K562 (cell line): ENCODE measurements around the gene DHRS13. TPM values are rescaled to one million over a fixed set of nuclear protein-coding genes. Genes with fewer than 3 reads are reported as not detected.
A peak's percentile ranks its signal among the peaks of the same experiment; 100 is the strongest.

ENCODE experiments used
- BCOR ChIP-seq: fragments of 450-650 bp; IDR thresholded peaks from 2 replicates; pipeline ENCODE4 v1.6.1; 2016
- BMI1 ChIP-seq: fragments of 150-350 bp; IDR thresholded peaks from 2 replicates; pipeline ENCODE4 v1.6.1; 2014; ENCODE audit warnings: low read length
- CBFA2T3 ChIP-seq: fragments of 450-650 bp; IDR thresholded peaks from 2 replicates; pipeline ENCODE4 v1.6.1; 2017
- CBX5 ChIP-seq: IDR thresholded peaks from 2 replicates; pipeline ENCODE4 v1.6.1; 2014; ENCODE audit warnings: low read depth, borderline replicate concordance
- CCNT2 ChIP-seq: IDR thresholded peaks from 2 replicates; pipeline ENCODE4 v1.6.1; 2011; ENCODE audit warnings: borderline replicate concordance, low read depth, mild to moderate bottlenecking, moderate library complexity, mixed read lengths, low read length; ENCODE audit not compliant: insufficient read length; ENCODE audit errors: extremely low read depth
- DDX20 ChIP-seq: fragments of 450-650 bp; IDR thresholded peaks from 2 replicates; pipeline ENCODE4 v1.6.1; 2016; ENCODE audit warnings: missing genetic modification characterization, low read depth, mild to moderate bottlenecking, missing compliant biosample characterization, moderate library complexity
- ELF1 ChIP-seq: fragments of 200-800 bp; sonication (Bioruptor generic); IDR thresholded peaks from 2 replicates; pipeline ENCODE4 v1.6.1; 2016; ENCODE audit warnings: missing genetic modification characterization, missing compliant biosample characterization
- FOSL1 ChIP-seq: fragments of 200-800 bp; sonication (Bioruptor generic); conservative IDR thresholded peaks from 2 replicates; pipeline ENCODE4 v1.6.1; 2016; ENCODE audit warnings: missing genetic modification characterization, missing compliant biosample characterization
- GTF2E2 ChIP-seq: fragments of 200-800 bp; sonication (Bioruptor generic); IDR thresholded peaks from 2 replicates; pipeline ENCODE4 v1.6.1; 2016; ENCODE audit warnings: missing genetic modification characterization, missing compliant biosample characterization
- MEF2A ChIP-seq: IDR thresholded peaks from 2 replicates; pipeline ENCODE4 v1.6.1; 2011; ENCODE audit warnings: low read depth, mild to moderate bottlenecking, low read length, moderate library complexity; ENCODE audit not compliant: control insufficient read depth
- NCOA6 ChIP-seq: fragments of 450-650 bp; IDR thresholded peaks from 2 replicates; pipeline ENCODE4 v1.6.1; 2017; ENCODE audit warnings: mild to moderate bottlenecking
- POLR2A ChIP-seq: fragments of 450-650 bp; conservative IDR thresholded peaks from 2 replicates; pipeline ENCODE4 v1.6.1; 2016
- SP2 ChIP-seq: IDR thresholded peaks from 2 replicates; pipeline ENCODE4 v1.6.1; 2011; ENCODE audit warnings: mild to moderate bottlenecking, low read depth, low read length, moderate library complexity; ENCODE audit not compliant: poor library complexity, severe bottlenecking; ENCODE audit errors: extremely low read depth
- U2AF1 ChIP-seq: fragments of 200-400 bp; formaldehyde crosslinking; optimal IDR thresholded peaks from 2 replicates; pipeline ENCODE3; 2017; ENCODE audit warnings: mild to moderate bottlenecking, low read depth, low read length, moderate library complexity
- ZBED1 ChIP-seq: IDR thresholded peaks from 2 replicates; pipeline ENCODE4 v1.6.1; 2014
- ZC3H4 ChIP-seq: sonication (generic); formaldehyde crosslinking; IDR thresholded peaks from 2 replicates; pipeline ENCODE4 v1.9.0; 2021; ENCODE audit warnings: missing genetic modification reagents, borderline replicate concordance
- ZEB2 ChIP-seq: fragments of 450-650 bp; IDR thresholded peaks from 2 replicates; pipeline ENCODE4 v1.6.1; 2016
- ZFX ChIP-seq: sonication (generic); formaldehyde crosslinking; IDR thresholded peaks from 2 replicates; pipeline ENCODE4 v1.8.0; 2022; ENCODE audit warnings: mild to moderate bottlenecking, missing genetic modification reagents, moderate library complexity
- ZNF184 ChIP-seq: sonication (generic); formaldehyde crosslinking; IDR thresholded peaks from 2 replicates; pipeline ENCODE4 v1.5.0; 2020; ENCODE audit warnings: missing genetic modification reagents
- polyA plus RNA-seq, 8 experiments: library from polyadenylated mRNA; depleted of rRNA in 4 of 8; stranded (reverse) in 5 of 8; unstranded in 3 of 8; fragments of >200 nt; fragmentation: Nextera tagmentation in 2 of 8; fragmentation: Illumina TruSeq in 1 of 8; extraction: Ambion mirVana in 2 of 8; extraction: Trizol in 1 of 8; gene quantifications; 2 replicates each; pipeline versions ENCODE4 v1.2.1 to v1.2.3, GENCODE V29; 2011 to 2014; ENCODE audit warnings: inconsistent platforms in 1 of 8, missing spikeins in 1 of 8
- total RNA-seq, 7 experiments: library from RNA; depleted of rRNA in 6 of 7; stranded (reverse); fragments of >200 nt in 6 of 7; fragmentation: Illumina TruSeq in 2 of 7; extraction: Trizol in 2 of 7; gene quantifications; 2 replicates each; pipeline versions ENCODE4 v1.2.1 to v1.2.3, GENCODE V29; 2011 to 2021; ENCODE audit warnings: low replicate concordance in 1 of 7
- TF ChIP-seq, protein P1 (sequence below): fragments of 200-800 bp; sonication (Bioruptor generic); IDR thresholded peaks from 2 replicates; pipeline ENCODE4 v1.6.1; 2017; ENCODE audit warnings: missing genetic modification characterization, missing compliant biosample characterization
- TF ChIP-seq, protein P2 (sequence below): sonication (generic); formaldehyde crosslinking; IDR thresholded peaks from 2 replicates; pipeline ENCODE4 v1.8.1; 2022; ENCODE audit warnings: missing genetic modification reagents
- TF ChIP-seq, protein P3 (sequence below): sonication (generic); formaldehyde crosslinking; IDR thresholded peaks from 2 replicates; pipeline ENCODE4 v1.8.1; 2023; ENCODE audit warnings: mild to moderate bottlenecking, missing genetic modification reagents
- TF ChIP-seq, protein P4 (sequence below): sonication (generic); formaldehyde crosslinking; IDR thresholded peaks from 2 replicates; pipeline ENCODE4 v1.8.0; 2022; ENCODE audit warnings: mild to moderate bottlenecking, missing genetic modification reagents
- TF ChIP-seq, protein P5 (sequence below), 2 experiments: IDR thresholded peaks; 2 replicates each; pipeline ENCODE4 v1.6.1; 2012; ENCODE audit warnings: improper control_type of control experiment in 2 of 2, low read depth in 2 of 2, low read length in 2 of 2, borderline replicate concordance in 1 of 2

The DHRS13 gene
- total and polyA plus RNA-seq, 9 of the 15 experiments (the other 6 are each of a cell fraction or from before 2014, with no cell fraction given), result 0.32 to 52.3 (median 34.3) TPM; not detected in 1

DNA sequence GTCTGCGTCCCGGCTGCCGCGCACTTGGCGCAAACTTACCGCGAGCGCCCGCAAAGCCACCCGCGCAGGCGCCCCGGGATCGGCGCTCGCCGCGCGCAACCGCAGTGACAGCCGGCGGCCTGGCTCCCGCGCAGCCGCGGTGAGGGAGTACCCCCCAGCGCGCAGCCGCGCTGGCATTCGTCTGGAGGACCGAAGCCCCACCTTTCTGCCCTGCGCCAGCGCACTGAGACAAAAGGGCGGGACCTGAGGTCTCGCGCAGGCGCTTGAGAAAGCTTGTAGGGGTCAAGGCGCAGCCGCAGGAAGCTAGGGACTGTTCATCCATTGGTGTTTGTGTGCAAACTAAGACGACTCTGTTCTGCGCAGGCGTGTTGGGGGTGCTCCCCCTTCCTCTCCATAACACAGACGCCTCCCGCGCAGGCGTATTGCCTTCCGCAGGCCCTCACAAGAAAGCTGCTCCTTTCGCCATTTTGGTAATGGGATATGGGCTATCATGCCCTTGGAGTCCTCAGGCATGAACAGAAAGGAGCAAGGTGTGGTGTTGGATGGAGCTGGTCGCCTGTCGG, 48.6 kb upstream of the DHRS13 start, which contains the start of gene PHF12 (continued):
- TF ChIP-seq, protein P1, sequence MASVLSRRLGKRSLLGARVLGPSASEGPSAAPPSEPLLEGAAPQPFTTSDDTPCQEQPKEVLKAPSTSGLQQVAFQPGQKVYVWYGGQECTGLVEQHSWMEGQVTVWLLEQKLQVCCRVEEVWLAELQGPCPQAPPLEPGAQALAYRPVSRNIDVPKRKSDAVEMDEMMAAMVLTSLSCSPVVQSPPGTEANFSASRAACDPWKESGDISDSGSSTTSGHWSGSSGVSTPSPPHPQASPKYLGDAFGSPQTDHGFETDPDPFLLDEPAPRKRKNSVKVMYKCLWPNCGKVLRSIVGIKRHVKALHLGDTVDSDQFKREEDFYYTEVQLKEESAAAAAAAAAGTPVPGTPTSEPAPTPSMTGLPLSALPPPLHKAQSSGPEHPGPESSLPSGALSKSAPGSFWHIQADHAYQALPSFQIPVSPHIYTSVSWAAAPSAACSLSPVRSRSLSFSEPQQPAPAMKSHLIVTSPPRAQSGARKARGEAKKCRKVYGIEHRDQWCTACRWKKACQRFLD (CRISPR knock-in tag), result no peak
- TF ChIP-seq, protein P2, sequence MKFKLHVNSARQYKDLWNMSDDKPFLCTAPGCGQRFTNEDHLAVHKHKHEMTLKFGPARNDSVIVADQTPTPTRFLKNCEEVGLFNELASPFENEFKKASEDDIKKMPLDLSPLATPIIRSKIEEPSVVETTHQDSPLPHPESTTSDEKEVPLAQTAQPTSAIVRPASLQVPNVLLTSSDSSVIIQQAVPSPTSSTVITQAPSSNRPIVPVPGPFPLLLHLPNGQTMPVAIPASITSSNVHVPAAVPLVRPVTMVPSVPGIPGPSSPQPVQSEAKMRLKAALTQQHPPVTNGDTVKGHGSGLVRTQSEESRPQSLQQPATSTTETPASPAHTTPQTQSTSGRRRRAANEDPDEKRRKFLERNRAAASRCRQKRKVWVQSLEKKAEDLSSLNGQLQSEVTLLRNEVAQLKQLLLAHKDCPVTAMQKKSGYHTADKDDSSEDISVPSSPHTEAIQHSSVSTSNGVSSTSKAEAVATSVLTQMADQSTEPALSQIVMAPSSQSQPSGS (CRISPR knock-in tag), result no peak
- TF ChIP-seq ZBED1 (no peak), CBFA2T3 (no peak), MEF2A (no peak), CBX5 (no peak), ZEB2 (no peak), DDX20 (tag) (no peak), BMI1 (no peak), ZFX (CRISPR knock-in tag) (peak; percentile 93), ZNF184 (CRISPR knock-in tag) (no peak), NCOA6 (no peak), U2AF1 (no peak), ZC3H4 (no peak), CCNT2 (peak; percentile 65), FOSL1 (tag) (no peak), GTF2E2 (tag) (no peak), ELF1 (no peak), POLR2A (peak; percentile 93), SP2 (no peak), BCOR (no peak)
- TF ChIP-seq, protein P3, sequence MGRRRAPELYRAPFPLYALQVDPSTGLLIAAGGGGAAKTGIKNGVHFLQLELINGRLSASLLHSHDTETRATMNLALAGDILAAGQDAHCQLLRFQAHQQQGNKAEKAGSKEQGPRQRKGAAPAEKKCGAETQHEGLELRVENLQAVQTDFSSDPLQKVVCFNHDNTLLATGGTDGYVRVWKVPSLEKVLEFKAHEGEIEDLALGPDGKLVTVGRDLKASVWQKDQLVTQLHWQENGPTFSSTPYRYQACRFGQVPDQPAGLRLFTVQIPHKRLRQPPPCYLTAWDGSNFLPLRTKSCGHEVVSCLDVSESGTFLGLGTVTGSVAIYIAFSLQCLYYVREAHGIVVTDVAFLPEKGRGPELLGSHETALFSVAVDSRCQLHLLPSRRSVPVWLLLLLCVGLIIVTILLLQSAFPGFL (CRISPR knock-in tag), result no peak
- TF ChIP-seq, protein P4, sequence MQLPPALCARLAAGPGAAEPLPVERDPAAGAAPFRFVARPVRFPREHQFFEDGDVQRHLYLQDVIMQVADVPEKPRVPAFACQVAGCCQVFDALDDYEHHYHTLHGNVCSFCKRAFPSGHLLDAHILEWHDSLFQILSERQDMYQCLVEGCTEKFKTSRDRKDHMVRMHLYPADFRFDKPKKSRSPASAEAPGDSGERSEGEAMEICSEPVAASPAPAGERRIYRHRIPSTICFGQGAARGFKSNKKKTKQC (CRISPR knock-in tag), result no peak
- TF ChIP-seq, protein P5, sequence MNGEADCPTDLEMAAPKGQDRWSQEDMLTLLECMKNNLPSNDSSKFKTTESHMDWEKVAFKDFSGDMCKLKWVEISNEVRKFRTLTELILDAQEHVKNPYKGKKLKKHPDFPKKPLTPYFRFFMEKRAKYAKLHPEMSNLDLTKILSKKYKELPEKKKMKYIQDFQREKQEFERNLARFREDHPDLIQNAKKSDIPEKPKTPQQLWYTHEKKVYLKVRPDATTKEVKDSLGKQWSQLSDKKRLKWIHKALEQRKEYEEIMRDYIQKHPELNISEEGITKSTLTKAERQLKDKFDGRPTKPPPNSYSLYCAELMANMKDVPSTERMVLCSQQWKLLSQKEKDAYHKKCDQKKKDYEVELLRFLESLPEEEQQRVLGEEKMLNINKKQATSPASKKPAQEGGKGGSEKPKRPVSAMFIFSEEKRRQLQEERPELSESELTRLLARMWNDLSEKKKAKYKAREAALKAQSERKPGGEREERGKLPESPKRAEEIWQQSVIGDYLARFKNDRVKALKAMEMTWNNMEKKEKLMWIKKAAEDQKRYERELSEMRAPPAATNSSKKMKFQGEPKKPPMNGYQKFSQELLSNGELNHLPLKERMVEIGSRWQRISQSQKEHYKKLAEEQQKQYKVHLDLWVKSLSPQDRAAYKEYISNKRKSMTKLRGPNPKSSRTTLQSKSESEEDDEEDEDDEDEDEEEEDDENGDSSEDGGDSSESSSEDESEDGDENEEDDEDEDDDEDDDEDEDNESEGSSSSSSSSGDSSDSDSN (IDR thresholded peaks at IDR 0.05; ENCODE audit: borderline replicate concordance in 1 of 2, low read depth in 2 of 2, low read length in 2 of 2), result no peak; a peak in 1 of 4 replicates
